ENCODE data around the gene FMR1. TPM values are rescaled to one million over a fixed set of nuclear protein-coding genes. Genes with fewer than 3 reads are reported as not detected.

FMR1 gene
- total RNA-seq, 1 experiment from 2014 or later, result 24.4 TPM

GRCh38 chrX:147894366-147894963, 17.3 kb upstream of the FMR1 start:
- CTCF ChIA-PET, result no interaction called here
- Histone ChIP-seq H3K9me3 (ENCODE audit: low read length) (no peaks in the 10 kb centered on the region), H3K4me1 (ENCODE audit: insufficient read depth, low read length) (no peaks in the 10 kb centered on the region), H2AFZ (ENCODE audit: low read length) (no peak overlapping the region), H3K9ac (ENCODE audit: low read length) (no peak overlapping the region), H3K79me2 (ENCODE audit: low read length) (no peaks in the 10 kb centered on the region), H3K36me3 (ENCODE audit: low read depth, low read length) (no peaks in the 10 kb centered on the region), H4K20me1 (ENCODE audit: low read length) (no peaks in the 10 kb centered on the region), H3K27ac (ENCODE audit: low read length) (no peak overlapping the region), H3F3A (ENCODE audit: low read length, unreplicated experiment) (no peaks in the 10 kb centered on the region), H3K4me3 (ENCODE audit: low read length) (no peak overlapping the region), H3K9me2 (replicated peaks; ENCODE audit: low read length) (no peaks in the 10 kb centered on the region), H3K4me2 (ENCODE audit: low read length) (no peak overlapping the region), H3K27me3 (ENCODE audit: low read length) (no peaks in the 10 kb centered on the region)
- no peak for DNase-seq
- no peak for ATAC-seq
- TF ChIP-seq, protein P1, sequence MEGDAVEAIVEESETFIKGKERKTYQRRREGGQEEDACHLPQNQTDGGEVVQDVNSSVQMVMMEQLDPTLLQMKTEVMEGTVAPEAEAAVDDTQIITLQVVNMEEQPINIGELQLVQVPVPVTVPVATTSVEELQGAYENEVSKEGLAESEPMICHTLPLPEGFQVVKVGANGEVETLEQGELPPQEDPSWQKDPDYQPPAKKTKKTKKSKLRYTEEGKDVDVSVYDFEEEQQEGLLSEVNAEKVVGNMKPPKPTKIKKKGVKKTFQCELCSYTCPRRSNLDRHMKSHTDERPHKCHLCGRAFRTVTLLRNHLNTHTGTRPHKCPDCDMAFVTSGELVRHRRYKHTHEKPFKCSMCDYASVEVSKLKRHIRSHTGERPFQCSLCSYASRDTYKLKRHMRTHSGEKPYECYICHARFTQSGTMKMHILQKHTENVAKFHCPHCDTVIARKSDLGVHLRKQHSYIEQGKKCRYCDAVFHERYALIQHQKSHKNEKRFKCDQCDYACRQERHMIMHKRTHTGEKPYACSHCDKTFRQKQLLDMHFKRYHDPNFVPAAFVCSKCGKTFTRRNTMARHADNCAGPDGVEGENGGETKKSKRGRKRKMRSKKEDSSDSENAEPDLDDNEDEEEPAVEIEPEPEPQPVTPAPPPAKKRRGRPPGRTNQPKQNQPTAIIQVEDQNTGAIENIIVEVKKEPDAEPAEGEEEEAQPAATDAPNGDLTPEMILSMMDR (conservative IDR thresholded peaks at IDR 0.05; ENCODE audit: low read depth, low read length), result no peak
- no peak for TF ChIP-seq EZH2 (IDR thresholded peaks at IDR 0.05; ENCODE audit: low read length, unreplicated experiment)
- no peak for TF ChIP-seq EZH2phosphoT487 (IDR thresholded peaks at IDR 0.05; ENCODE audit: borderline replicate concordance, low read length)
- POLR2A ChIA-PET (ENCODE audit: unreplicated experiment), result no interaction called here
- BruUV-seq (replicated peaks), result no TSS peak
- intact Hi-C loops (cut with micrococcal nuclease), result no loop called here

- Histone ChIP-seq H2AFZ (ENCODE audit: low read length) (no peak overlapping the region), H3K27me3 (ENCODE audit: low read length) (no peaks in the 10 kb centered on the region), H3K9ac (ENCODE audit: low read length) (no peak overlapping the region), H3K9me2 (replicated peaks; ENCODE audit: low read length) (no peaks in the 10 kb centered on the region), H3F3A (ENCODE audit: low read length, unreplicated experiment) (no peaks in the 10 kb centered on the region), H3K4me3 (ENCODE audit: low read length) (no peak overlapping the region), H3K4me1 (ENCODE audit: insufficient read depth, low read length) (no peaks in the 10 kb centered on the region), H3K27ac (ENCODE audit: low read length) (no peak overlapping the region), H3K36me3 (ENCODE audit: low read depth, low read length) (no peaks in the 10 kb centered on the region), H4K20me1 (ENCODE audit: low read length) (no peaks in the 10 kb centered on the region), H3K79me2 (ENCODE audit: low read length) (no peaks in the 10 kb centered on the region), H3K9me3 (ENCODE audit: low read length) (no peaks in the 10 kb centered on the region), H3K4me2 (ENCODE audit: low read length) (no peak overlapping the region)
- POLR2A ChIA-PET (ENCODE audit: unreplicated experiment), result no interaction called here
- ATAC-seq, result no peak
- TF ChIP-seq, protein P1 (conservative IDR thresholded peaks at IDR 0.05; ENCODE audit: low read depth, low read length), result no peak
- no TSS peak for BruUV-seq (replicated peaks)
- CTCF ChIA-PET, result no interaction called here
- intact Hi-C loops (cut with micrococcal nuclease), result no loop called here
- no peak for DNase-seq
Observed at GRCh38 chrX:147897117-147897516, 14.6 kb upstream of the FMR1 start.

DNA sequence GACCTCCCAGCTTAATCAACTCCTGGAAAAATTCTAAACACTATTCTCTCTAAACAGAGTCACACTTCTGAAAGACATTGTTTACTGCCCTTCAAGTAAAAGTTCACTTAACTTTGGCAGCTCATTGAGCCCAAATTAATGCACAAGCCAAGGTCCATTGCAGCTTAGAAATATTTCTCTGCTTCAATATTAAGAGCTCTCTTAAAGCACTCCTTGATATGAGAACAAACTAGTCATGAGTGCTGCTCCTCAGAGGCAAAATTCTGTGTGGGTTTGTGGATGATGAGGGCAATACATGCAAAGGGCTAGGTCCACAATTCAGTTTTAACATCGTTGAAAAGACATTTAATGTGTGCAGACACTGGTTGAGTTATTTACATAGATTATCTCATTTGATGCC, 12.8 kb upstream of the FMR1 start:
- Histone ChIP-seq H3K36me3 (ENCODE audit: low read depth, low read length) (no peaks in the 10 kb centered on the region), H3K9me3 (ENCODE audit: low read length) (no peaks in the 10 kb centered on the region), H3K9me2 (replicated peaks; ENCODE audit: low read length) (no peaks in the 10 kb centered on the region), H2AFZ (ENCODE audit: low read length) (no peak overlapping the region), H3K4me3 (ENCODE audit: low read length) (no peak overlapping the region), H3K27me3 (ENCODE audit: low read length) (no peaks in the 10 kb centered on the region), H3K27ac (ENCODE audit: low read length) (no peak overlapping the region), H3K79me2 (ENCODE audit: low read length) (no peaks in the 10 kb centered on the region), H3K9ac (ENCODE audit: low read length) (no peak overlapping the region), H4K20me1 (ENCODE audit: low read length) (no peaks in the 10 kb centered on the region), H3K4me1 (ENCODE audit: insufficient read depth, low read length) (no peaks in the 10 kb centered on the region), H3K4me2 (ENCODE audit: low read length) (no peak overlapping the region), H3F3A (ENCODE audit: low read length, unreplicated experiment) (no peaks in the 10 kb centered on the region)
- TF ChIP-seq, protein P1 (conservative IDR thresholded peaks at IDR 0.05; ENCODE audit: low read depth, low read length), result no peak
- no peak for TF ChIP-seq EZH2phosphoT487 (IDR thresholded peaks at IDR 0.05; ENCODE audit: borderline replicate concordance, low read length)
- TF ChIP-seq EZH2 (IDR thresholded peaks at IDR 0.05; ENCODE audit: low read length, unreplicated experiment), result no peak
- ATAC-seq, result no peak
- ChIA-PET CTCF (no interaction called here), POLR2A (ENCODE audit: unreplicated experiment) (no interaction called here)
- no TSS peak for BruUV-seq (replicated peaks)
- intact Hi-C loops (cut with micrococcal nuclease), result no loop called here
- no peak for DNase-seq
